ENCODE results near the gene JAK3.

- TF ChIP-seq POLR2AphosphoS5 (IDR thresholded peaks at IDR 0.05; ENCODE audit: low read depth, low read length) (no peak), REST (IDR thresholded peaks at IDR 0.05; ENCODE audit: insufficient read depth in 1 of 2, low read depth in 2 of 2, low read length in 2 of 2) (no peak), TAF1 (IDR thresholded peaks at IDR 0.05; ENCODE audit: borderline replicate concordance, insufficient read depth, low read length) (no peak), SIN3A (IDR thresholded peaks at IDR 0.05; ENCODE audit: borderline replicate concordance, insufficient read depth, low read length) (no peak)
Measured at GRCh38 chr19:17879466-17879865, 31.7 kb upstream of the JAK3 start.

All from PFSK-1 (cell line).